H9 (cell line): ENCODE measurements around the gene MEIS2. TPM values are rescaled to one million over a fixed set of nuclear protein-coding genes. Genes with fewer than 3 reads are reported as not detected.

Source experiments
- DNase-seq: peaks from one replicate; pipeline ENCODE4 v3.0.0-alpha.2; 2017
- H2AFZ ChIP-seq: one replicate; pipeline ENCODE4 v1.6.1; 2013; ENCODE audit warnings: mild to moderate bottlenecking, low read length, control low read depth, moderate library complexity
- H2AK5ac ChIP-seq: 2 replicates; pipeline ENCODE4 v1.6.1; 2013; ENCODE audit warnings: low read length, control low read depth, mixed read lengths; ENCODE audit not compliant: insufficient read length
- H2BK120ac ChIP-seq: one replicate; pipeline ENCODE4 v1.6.1; 2013; ENCODE audit warnings: low read depth, mild to moderate bottlenecking, low read length, control low read depth, inconsistent platforms; ENCODE audit not compliant: poor library complexity, severe bottlenecking
- H2BK12ac ChIP-seq: 2 replicates; pipeline ENCODE4 v1.6.1; 2013; ENCODE audit warnings: low read length, control low read depth, mixed read lengths, low read depth; ENCODE audit not compliant: insufficient read length
- H2BK15ac ChIP-seq: 2 replicates; pipeline ENCODE4 v1.6.1; 2013; ENCODE audit warnings: low read depth, low read length, control low read depth
- H2BK20ac ChIP-seq: one replicate; pipeline ENCODE4 v1.6.1; 2013; ENCODE audit warnings: low read depth, mild to moderate bottlenecking, low read length, control low read depth, inconsistent platforms; ENCODE audit not compliant: poor library complexity, severe bottlenecking
- H2BK5ac ChIP-seq: 2 replicates; pipeline ENCODE4 v1.6.1; 2013; ENCODE audit warnings: low read length, control low read depth, mixed read lengths; ENCODE audit not compliant: insufficient read length
- H3K14ac ChIP-seq: 2 replicates; pipeline ENCODE4 v1.6.1; 2013; ENCODE audit warnings: low read length, control low read depth; ENCODE audit not compliant: insufficient read depth
- H3K18ac ChIP-seq: 2 replicates; pipeline ENCODE4 v1.6.1; 2013; ENCODE audit warnings: low read depth, mild to moderate bottlenecking, mixed read lengths, low read length, control low read depth; ENCODE audit not compliant: insufficient read length
- H3K23ac ChIP-seq: 2 replicates; pipeline ENCODE4 v1.6.1; 2013; ENCODE audit warnings: low read length, control low read depth, mixed read lengths, low read depth; ENCODE audit not compliant: insufficient read length
- H3K23me2 ChIP-seq: 2 replicates; pipeline ENCODE4 v1.6.1; 2013; ENCODE audit warnings: low read depth, mild to moderate bottlenecking, mixed read lengths, low read length, control low read depth; ENCODE audit not compliant: insufficient read length, poor library complexity, severe bottlenecking
- H3K27ac ChIP-seq: 2 replicates; pipeline ENCODE4 v1.5.1; 2013; ENCODE audit warnings: low read length, control low read depth, mixed read lengths, low read depth; ENCODE audit not compliant: insufficient read length
- H3K27me3 ChIP-seq: 2 replicates; pipeline ENCODE4 v1.6.1; 2013; ENCODE audit warnings: low read length, control low read depth, inconsistent platforms; ENCODE audit not compliant: insufficient read depth
- H3K4ac ChIP-seq: 2 replicates; pipeline ENCODE4 v1.6.1; 2013; ENCODE audit warnings: low read depth, mild to moderate bottlenecking, control low read depth, inconsistent platforms, low read length, moderate library complexity
- H3K4me1 ChIP-seq: 2 replicates; pipeline ENCODE4 v1.6.1; 2013; ENCODE audit warnings: low read length, control low read depth, inconsistent platforms; ENCODE audit not compliant: insufficient read depth
- H3K4me2 ChIP-seq: 2 replicates; pipeline ENCODE4 v1.6.1; 2013; ENCODE audit warnings: low read length, control low read depth, mixed read lengths; ENCODE audit not compliant: insufficient read length, insufficient read depth
- H3K56ac ChIP-seq: 2 replicates; pipeline ENCODE4 v1.6.1; 2013; ENCODE audit warnings: low read depth, mild to moderate bottlenecking, mixed read lengths, low read length, control low read depth; ENCODE audit not compliant: insufficient read length
- H3K79me1 ChIP-seq: 2 replicates; pipeline ENCODE4 v1.6.1; 2013; ENCODE audit warnings: low read depth, mild to moderate bottlenecking, moderate library complexity, low read length, control low read depth, inconsistent platforms; ENCODE audit not compliant: insufficient read depth, poor library complexity, severe bottlenecking
- H3K79me2 ChIP-seq: 2 replicates; pipeline ENCODE4 v1.6.1; 2013; ENCODE audit warnings: low read length, control low read depth, inconsistent platforms; ENCODE audit not compliant: insufficient read depth
- H3K9ac ChIP-seq: 2 replicates; pipeline ENCODE4 v1.6.1; 2013; ENCODE audit warnings: low read length, control low read depth, mixed read lengths; ENCODE audit not compliant: insufficient read length; ENCODE audit errors: extremely low read depth
- H3K9me3 ChIP-seq: one replicate; pipeline ENCODE4 v1.6.1; 2013; ENCODE audit warnings: low read depth, low read length, inconsistent platforms; ENCODE audit not compliant: control insufficient read depth
- H3T11ph ChIP-seq: one replicate; pipeline ENCODE4 v1.6.1; 2013; ENCODE audit warnings: mild to moderate bottlenecking, low read length, control low read depth, inconsistent platforms
- H4K20me1 ChIP-seq: one replicate; pipeline ENCODE4 v1.6.1; 2013; ENCODE audit not compliant: control insufficient read depth, insufficient read length, insufficient read depth
- H4K5ac ChIP-seq: 2 replicates; pipeline ENCODE4 v1.6.1; 2013; ENCODE audit warnings: low read depth, mild to moderate bottlenecking, mixed read lengths, low read length, control low read depth; ENCODE audit not compliant: insufficient read length
- H4K8ac ChIP-seq: replicated peaks from 2 replicates; pipeline ENCODE4 v1.6.1; 2013; ENCODE audit warnings: low read length, control low read depth, mixed read lengths, low read depth; ENCODE audit not compliant: insufficient read length
- H4K91ac ChIP-seq: 2 replicates; pipeline ENCODE4 v1.6.1; 2013; ENCODE audit warnings: low read depth, mild to moderate bottlenecking, moderate library complexity, mixed read lengths, low read length, control low read depth; ENCODE audit not compliant: insufficient read length
- H3K27ac Mint-ChIP-seq, 3 experiments: 2 replicates in 2 of 3; 3 replicates in 1 of 3; pipeline ENCODE4 v1.8.0; 2020 to 2021; ENCODE audit warnings: mixed read lengths in 3 of 3, mild to moderate bottlenecking in 1 of 3, moderate library complexity in 1 of 3
- H3K27me3 Mint-ChIP-seq: 2 replicates; pipeline ENCODE4 v1.8.0; 2021; ENCODE audit warnings: low read depth, mild to moderate bottlenecking, moderate library complexity, mixed read lengths
- H3K36me3 Mint-ChIP-seq, 3 experiments: 2 replicates in 2 of 3; 3 replicates in 1 of 3; pipeline ENCODE4 v1.8.0; 2020 to 2021; ENCODE audit warnings: low read depth in 3 of 3, mixed read lengths in 3 of 3; ENCODE audit not compliant: insufficient read depth in 1 of 3
- H3K4me1 Mint-ChIP-seq, 2 experiments: 2 replicates each; pipeline ENCODE4 v1.8.0; 2020; ENCODE audit warnings: mixed read lengths in 2 of 2
- H3K4me3 Mint-ChIP-seq, 2 experiments: 2 replicates in 1 of 2; 3 replicates in 1 of 2; pipeline ENCODE4 v1.8.0; 2020 to 2021; ENCODE audit warnings: mild to moderate bottlenecking in 2 of 2, mixed read lengths in 2 of 2, moderate library complexity in 1 of 2
- H3K9me3 Mint-ChIP-seq, 2 experiments: 2 replicates in 1 of 2; 3 replicates in 1 of 2; pipeline ENCODE4 v1.8.0; 2020; ENCODE audit warnings: mild to moderate bottlenecking in 2 of 2, mixed read lengths in 2 of 2, moderate library complexity in 1 of 2
- CTCF ChIP-seq: fragments of 200-600 bp; sonication (generic); conservative IDR thresholded peaks from 3 replicates; pipeline ENCODE4 v1.8.0; 2021; ENCODE audit warnings: antibody characterized with exemption, mild to moderate bottlenecking
- WGBS: extraction: QIAGEN DNeasy Blood & Tissue Kit; methylation state at CpG from one replicate; pipeline ENCODE4 v1.1.7; 2013; ENCODE audit warnings: missing lambda C conversion rate, low lambda C conversion rate, mixed read lengths; ENCODE audit not compliant: insufficient read length; ENCODE audit errors: extremely low coverage; 5-methylcytosine and 5-hydroxymethylcytosine counted together
- total RNA-seq: library from RNA; stranded (reverse); gene quantifications from 2 replicates; pipeline ENCODE4 v1.2.1, GENCODE V29; 2021

MEIS2 gene
- total RNA-seq, 1 experiment from 2014 or later = 0.35 TPM

DNA sequence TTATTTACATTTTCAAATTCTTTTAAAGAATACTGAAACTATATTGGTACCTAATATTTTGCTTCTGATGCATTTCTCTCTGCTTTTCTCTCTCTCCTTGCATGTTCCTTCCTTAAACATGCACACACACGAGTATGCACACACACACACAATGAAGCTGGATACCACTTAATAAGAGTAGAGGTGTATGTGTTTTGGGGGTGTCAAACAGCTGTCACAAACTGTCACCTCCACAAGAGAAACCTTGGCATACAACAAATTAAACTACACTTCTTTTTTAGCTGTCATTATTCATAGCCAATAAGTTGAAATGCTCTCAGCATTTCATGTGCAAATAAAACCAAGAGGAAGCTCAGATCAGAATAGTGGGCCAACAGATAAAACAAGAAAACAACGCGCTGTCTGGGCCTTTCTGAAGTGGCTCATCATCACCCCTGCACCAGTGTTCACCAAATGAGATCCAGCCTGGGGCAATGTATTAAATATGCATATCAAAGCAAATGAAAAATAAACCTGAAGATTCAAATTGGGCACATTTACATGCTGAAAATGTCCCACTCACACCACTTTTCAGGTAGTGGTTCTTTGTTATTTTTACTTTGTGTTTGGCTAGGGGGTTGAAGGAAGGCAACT, 9.7 kb downstream of the MEIS2 start:
- H3K79me2 ChIP-seq = no peaks in the 10 kb centered on the region
- H2AK5ac ChIP-seq = no peak overlapping the region
- H3K27me3 Mint-ChIP-seq = peaks cover 55% of the 10 kb centered on the region
- no peaks in the 10 kb centered on the region for H3K9me3 ChIP-seq
- H2BK12ac ChIP-seq = no peak overlapping the region
- no peak for DNase-seq
- H2AFZ ChIP-seq = no peak overlapping the region
- H3K4me1 Mint-ChIP-seq = peaks cover 36 to 45% of the 10 kb centered on the region in 2 experiments
- peaks cover 29% of the 10 kb centered on the region for H3K27me3 ChIP-seq
- H3K79me1 ChIP-seq = no peaks in the 10 kb centered on the region
- no peak for TF ChIP-seq CTCF
- H3K18ac ChIP-seq = no peak overlapping the region
- no peak overlapping the region for H3K9ac ChIP-seq
- no peaks in the 10 kb centered on the region; the same call in 1 of the 2 replicates for H3K4me1 ChIP-seq
- no peak overlapping the region for H2BK5ac ChIP-seq
- H2BK120ac ChIP-seq = no peak overlapping the region
- no peak overlapping the region for H3K4ac ChIP-seq
- no peak overlapping the region for H3K27ac Mint-ChIP-seq
- no peak overlapping the region for H4K91ac ChIP-seq
- no peak overlapping the region for H2BK20ac ChIP-seq
- H4K5ac ChIP-seq = no peak overlapping the region
- no peak overlapping the region for H3K56ac ChIP-seq
- H3K14ac ChIP-seq = no peak overlapping the region
- peaks cover 5% of the 10 kb centered on the region for H3K23me2 ChIP-seq
- H3K23ac ChIP-seq = no peak overlapping the region
- H3K36me3 Mint-ChIP-seq = no peaks in the 10 kb centered on the region
- no peak overlapping the region for H3K27ac ChIP-seq
- no peak overlapping the region for H2BK15ac ChIP-seq
- no peaks in the 10 kb centered on the region for H4K20me1 ChIP-seq
- peaks cover 0 to 4% of the 10 kb centered on the region in 2 experiments; a peak in 2 of 5 replicates for H3K9me3 Mint-ChIP-seq
- no peak overlapping the region for H3K4me2 ChIP-seq
- no peak overlapping the region for H3T11ph ChIP-seq
- no peak overlapping the region for H4K8ac ChIP-seq
- no CpG with 5 or more reads among the region's 3 CpGs for WGBS
- H3K4me3 Mint-ChIP-seq = no peak overlapping the region
